Measurements from ENCODE around the gene TOMT.
"Not testable (repeated sequence)": the region's sequence is repeated elsewhere in the genome, so short reads cannot be mapped to it uniquely, and the experiment has no call there.

The TOMT gene

GRCh38 chr11:72127923-72128322, 22.2 kb downstream of the TOMT start:
- DNase-seq, result no peak

DNA sequence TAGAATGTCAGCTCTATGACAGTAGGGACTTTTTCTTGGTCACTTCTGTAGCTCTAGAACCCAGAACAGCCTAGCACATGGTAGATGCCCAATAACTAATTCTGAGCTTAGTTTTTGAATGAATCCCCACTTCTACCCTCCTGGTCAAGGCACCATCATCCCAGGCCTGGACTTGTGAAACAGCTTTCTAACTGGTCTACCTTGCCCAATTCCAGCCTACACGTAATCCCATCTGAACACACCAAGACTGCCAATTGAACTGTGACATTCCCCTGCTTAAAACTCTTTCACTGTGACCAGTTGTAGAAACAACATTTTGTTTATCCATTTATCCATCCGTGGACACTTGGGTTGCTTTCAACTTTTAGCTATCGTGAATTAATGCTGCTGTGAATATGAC, 23.7 kb downstream of the TOMT start:
- DNase-seq, result no peak

DNA sequence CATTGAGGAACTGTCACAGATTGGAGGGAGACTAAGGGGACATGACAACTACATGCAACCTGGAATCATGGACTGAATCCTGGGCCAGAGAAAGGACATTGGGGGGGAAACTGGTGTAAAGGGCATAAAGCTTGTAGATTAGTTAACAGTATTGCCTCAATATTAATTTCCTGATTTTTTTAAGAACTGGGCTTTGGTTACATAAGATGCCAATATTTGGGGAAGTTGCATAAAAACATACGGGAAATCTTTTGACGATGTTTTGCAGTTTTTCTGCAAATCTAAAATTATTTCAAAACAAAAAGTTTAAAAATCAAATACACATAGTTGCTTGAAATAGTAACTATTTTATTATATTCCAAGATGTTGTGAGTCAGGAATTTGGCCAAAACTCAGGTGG, 26.9 kb downstream of the TOMT start:
- DNase-seq, result no peak

- DNase-seq, result not testable (repeated sequence)
Observed at GRCh38 chr11:72135473-72135872, 29.7 kb downstream of the TOMT start, which contains the start of gene FOLR3. Gene FOLR3 (plus strand): TSS chr11:72135725. CDS start chr11:72135953, 228 bp downstream.

DNA sequence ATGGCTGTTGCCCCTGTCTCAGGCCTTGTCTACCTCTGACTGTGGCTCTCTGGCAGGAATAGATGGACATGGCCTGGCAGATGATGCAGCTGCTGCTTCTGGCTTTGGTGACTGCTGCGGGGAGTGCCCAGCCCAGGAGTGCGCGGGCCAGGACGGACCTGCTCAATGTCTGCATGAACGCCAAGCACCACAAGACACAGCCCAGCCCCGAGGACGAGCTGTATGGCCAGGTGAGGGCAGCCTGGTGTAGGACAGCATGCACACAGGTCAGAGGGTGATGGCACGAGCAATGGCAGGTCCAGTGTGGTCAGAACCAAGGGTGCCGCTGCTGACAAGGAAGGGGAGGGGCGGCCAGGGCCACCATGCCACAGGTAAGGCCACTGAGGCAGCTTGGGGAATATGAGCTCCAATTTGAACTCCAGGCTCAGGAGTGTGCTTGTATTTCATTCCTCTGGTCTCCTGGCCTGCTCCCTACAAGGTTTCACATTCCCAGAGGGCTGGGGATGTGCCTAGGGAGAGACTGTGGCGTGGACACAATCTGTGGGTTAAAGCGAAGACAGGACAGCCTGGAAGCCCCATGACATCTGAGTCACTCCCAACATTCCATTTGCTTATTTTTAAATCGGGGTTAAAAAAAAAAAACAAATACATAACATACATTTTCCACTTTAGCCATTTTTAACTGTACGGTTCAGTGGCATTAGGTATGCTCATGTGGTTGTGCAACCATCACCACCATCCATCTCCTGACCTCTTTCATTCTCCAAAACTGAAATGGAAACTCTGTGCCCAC, 30.4 kb downstream of the TOMT start:
- no peak for DNase-seq

- no peak for DNase-seq
Observed at GRCh38 chr11:72136684-72137262, 31.0 kb downstream of the TOMT start.

DNA sequence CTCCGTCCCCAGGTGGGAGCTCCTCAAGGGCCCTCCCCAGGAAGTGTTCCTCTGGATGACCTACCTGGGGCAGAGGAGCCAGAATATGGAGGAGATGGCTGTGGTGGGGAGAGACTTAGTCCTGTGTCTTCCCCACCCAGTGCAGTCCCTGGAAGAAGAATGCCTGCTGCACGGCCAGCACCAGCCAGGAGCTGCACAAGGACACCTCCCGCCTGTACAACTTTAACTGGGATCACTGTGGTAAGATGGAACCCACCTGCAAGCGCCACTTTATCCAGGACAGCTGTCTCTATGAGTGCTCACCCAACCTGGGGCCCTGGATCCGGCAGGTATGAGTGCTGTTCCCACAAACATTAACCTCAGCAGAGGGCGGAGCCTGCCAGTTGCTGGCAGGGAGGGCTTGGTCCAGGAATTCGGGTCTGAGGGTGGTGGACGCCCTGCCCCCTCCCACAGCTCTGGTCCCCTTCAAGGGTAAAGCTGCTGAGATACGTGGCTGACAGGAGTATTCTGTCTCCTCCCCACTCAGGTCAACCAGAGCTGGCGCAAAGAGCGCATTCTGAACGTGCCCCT, 33.2 kb downstream of the TOMT start:
- DNase-seq, result no peak

DNA sequence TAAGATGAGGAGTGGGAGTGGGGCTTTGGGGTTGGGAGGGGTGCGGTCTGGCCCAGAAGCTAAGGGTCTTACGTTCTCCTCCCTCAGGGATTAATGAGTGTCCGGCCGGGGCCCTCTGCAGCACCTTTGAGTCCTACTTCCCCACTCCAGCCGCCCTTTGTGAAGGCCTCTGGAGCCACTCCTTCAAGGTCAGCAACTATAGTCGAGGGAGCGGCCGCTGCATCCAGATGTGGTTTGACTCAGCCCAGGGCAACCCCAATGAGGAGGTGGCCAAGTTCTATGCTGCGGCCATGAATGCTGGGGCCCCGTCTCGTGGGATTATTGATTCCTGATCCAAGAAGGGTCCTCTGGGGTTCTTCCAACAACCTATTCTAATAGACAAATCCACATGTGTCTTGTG, 33.8 kb downstream of the TOMT start:
- DNase-seq, result no peak

DNA sequence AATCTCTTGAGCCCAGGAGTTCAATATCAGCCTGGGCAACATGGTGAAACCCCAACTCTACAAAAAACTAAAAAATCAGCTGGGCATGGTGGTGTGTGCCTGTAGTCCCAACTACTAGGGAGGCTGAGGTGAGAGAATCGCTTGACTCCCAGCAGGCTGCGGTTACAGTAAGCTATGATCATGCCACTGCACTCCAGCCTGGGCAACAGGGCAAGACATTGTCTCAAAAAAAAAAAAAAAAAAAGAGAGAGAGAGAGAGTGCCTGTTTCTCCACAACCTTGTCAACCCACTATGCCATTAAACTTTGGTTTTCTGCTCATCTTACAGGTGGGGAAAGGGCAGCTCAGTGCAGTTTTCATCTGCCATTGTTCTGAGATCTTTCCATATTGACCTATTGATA, 34.9 kb downstream of the TOMT start:
- no peak for DNase-seq

DNA sequence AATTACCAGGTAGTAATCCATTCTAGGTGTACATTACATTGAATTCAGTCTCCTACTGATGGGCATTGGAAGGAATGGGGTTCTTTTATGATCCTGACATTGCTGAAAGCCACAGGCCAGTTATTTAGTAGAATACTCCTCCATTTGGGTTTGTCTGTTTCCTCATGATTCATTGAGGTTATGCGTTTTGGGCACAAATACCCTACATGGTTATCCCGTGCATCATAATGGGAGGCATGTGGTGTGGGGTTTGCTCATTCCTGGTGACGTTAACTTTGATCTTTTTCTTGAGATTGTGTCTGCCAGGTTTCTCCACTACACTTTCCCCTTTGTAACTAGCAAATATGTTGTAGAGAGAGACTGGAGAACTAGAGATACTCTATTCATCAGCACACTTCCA, 35.3 kb downstream of the TOMT start:
- no peak for DNase-seq

- DNase-seq, result not testable (repeated sequence)
Observed at GRCh38 chr11:72142086-72142485, 36.4 kb downstream of the TOMT start.

GRCh38 chr11:72142543-72142942, 36.8 kb downstream of the TOMT start:
- DNase-seq, result not testable (repeated sequence)

DNA sequence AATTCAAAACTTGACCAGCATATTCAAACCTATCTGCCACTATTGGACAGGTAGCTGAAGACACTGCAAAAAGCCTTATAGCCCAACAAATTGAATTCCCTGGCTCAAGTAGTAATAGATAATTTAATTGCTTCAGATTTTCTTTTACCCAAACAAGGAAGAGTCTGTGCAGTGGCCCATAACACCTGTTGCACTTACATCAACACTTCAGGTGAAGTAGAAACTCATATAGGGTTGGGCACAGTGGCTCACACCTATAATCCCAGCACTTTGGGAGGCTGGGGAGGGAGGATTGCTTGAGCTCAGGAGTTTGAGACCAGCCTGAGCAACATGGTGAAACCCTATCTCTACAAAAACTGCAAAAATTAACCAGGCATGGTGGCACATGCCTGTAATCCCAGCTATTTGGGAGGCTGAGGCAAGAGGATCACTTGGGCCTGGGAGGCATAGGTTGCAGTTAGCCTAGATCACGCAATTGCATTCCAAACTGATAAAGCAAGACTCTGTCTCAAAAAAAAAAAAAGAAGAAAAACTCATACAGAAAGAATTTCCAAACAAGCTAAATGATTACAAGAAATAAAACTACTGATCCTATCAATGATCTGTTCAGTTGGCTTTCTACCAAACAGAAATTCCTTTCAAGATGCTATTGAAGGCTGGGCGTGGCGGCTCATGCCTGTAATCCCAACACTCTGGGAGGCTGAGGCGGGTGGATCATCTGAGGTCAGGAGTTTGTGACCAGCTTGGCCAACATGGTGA, 39.3 kb downstream of the TOMT start:
- DNase-seq, result no peak

- no peak for DNase-seq
Observed at GRCh38 chr11:72146625-72147024, 40.9 kb downstream of the TOMT start.

GRCh38 chr11:72150882-72151281, 45.2 kb downstream of the TOMT start:
- no peak for DNase-seq

GRCh38 chr11:72153874-72154273, 48.1 kb downstream of the TOMT start:
- DNase-seq, result not testable (repeated sequence)

GRCh38 chr11:72154816-72155215, 49.1 kb downstream of the TOMT start:
- DNase-seq, result no peak

DNA sequence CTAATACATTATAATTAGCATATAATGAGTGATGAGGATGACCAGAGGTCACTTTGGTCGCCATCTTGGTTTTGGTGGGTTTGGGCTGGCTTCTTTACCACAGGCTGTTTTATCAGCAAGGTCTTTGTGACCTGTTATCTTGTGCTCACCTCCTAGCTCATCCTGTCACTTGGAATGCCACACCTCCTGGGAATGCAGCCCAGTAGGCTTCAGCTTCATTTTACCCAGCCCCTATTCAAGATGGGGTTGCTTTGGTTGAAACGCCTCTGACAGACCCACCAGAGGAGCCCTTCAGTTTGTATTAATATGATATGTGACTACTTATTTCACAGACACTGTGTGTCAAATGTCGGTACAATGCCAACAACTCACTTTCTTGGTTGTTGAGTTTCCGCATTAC, 50.0 kb downstream of the TOMT start:
- DNase-seq, result no peak

DNA sequence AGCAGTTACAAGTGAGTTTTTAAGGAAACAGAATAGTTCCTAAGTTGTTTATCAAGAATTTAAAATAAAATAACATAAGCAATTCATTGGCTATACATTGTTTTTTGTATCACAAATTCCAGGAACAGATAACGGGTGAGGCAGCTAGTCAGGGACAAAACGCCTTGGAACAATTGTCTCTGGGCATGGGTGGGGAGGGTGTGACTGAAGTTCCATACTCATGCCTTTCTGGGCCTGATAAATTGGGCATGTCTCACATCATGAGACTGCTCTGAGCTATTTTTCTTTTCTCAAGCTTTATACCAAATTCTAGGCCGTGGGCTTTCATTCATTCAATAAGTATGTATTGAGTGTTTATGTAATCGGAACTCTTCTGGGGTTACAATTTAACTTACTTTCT, 51.4 kb downstream of the TOMT start:
- DNase-seq, result no peak

All from right kidney (tissue), 1 donor.